ENCODE measurements around the gene CAST. TPM values are rescaled to one million over a fixed set of nuclear protein-coding genes. Genes with fewer than 3 reads are reported as not detected.

The CAST gene
- total RNA-seq, 2 experiments from 2014 or later = 170 to 179 TPM

DNA sequence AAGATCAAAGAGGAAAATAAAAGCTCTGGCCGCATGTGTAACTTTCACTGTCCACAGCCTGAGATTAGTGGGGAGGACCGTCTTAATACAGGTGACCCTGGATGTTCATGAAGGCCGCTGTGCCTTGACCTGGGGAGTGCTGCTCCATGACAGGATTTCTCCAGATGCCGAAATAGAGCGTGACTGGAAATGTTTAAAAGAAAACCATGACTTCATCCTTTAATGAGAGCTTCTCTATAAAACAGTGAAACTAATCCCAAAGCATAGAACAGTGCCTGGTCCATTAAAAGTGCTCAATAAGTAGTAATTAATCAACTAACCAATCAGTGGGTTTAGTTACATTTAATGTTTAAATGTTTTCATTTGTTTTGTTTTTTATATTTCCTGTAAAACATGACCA lies 82.8 kb downstream of the CAST start:
- Mint-ChIP-seq H3K27ac (no peak overlapping the region), H3K4me3 (no peak overlapping the region), H3K9me3 (no peaks in the 10 kb centered on the region), H3K27me3 (no peaks in the 10 kb centered on the region), H3K4me1 (peaks cover 4% of the 10 kb centered on the region), H3K36me3 (ENCODE audit: low read depth) (peaks cover 84% of the 10 kb centered on the region)
- no peak for DNase-seq
- ChIA-PET POLR2A (no interaction called here), CTCF (interaction anchor here (0.8 to 1.7 kb wide), 3 partner anchors 15 to 133 kb away, joined by 3 to 5 read pairs (median 3); no protein-coding TSS in a partner anchor)

DNA sequence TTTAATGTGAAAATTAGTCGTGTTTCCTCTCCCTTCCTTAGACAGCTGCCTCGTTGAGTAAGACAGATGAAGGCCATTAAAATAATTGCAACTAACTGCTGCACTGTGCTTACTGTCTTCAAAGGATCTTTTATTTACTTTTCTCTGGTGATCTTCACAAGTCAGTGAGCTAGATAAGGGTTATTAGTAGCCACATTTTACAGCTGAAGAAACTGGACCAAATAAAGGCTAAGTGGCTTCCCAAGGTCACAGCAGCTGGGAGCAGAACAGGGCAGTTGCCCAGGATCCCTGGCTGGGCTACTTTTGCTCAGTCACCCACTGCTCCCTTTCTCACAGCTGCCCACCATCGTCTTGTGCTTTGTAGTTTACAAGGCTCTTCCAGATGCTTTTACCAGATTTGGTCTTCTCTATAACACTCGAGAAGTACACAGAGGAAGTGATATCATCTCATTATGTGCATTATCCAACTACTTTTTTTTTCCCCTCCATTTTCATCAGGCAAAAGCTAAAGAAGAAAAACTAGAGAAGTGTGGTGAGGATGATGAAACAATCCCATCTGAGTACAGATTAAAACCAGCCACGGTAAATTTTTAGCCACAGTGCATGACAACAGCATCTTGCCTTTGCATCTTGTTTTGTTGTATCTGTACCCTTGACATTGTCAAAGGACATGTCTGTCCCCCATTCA lies 83.8 kb downstream of the CAST start:
- Mint-ChIP-seq H3K9me3 (no peaks in the 10 kb centered on the region), H3K4me3 (no peak overlapping the region), H3K36me3 (ENCODE audit: low read depth) (peaks cover 77% of the 10 kb centered on the region), H3K27ac (no peak overlapping the region), H3K4me1 (peaks cover 4% of the 10 kb centered on the region), H3K27me3 (no peaks in the 10 kb centered on the region)
- ChIA-PET CTCF (interaction anchor here (1.4 to 1.7 kb wide), 2 partner anchors 16 to 132 kb away, joined by 3 to 5 read pairs; no protein-coding TSS in a partner anchor), POLR2A (no interaction called here)
- DNase-seq = no peak

DNA sequence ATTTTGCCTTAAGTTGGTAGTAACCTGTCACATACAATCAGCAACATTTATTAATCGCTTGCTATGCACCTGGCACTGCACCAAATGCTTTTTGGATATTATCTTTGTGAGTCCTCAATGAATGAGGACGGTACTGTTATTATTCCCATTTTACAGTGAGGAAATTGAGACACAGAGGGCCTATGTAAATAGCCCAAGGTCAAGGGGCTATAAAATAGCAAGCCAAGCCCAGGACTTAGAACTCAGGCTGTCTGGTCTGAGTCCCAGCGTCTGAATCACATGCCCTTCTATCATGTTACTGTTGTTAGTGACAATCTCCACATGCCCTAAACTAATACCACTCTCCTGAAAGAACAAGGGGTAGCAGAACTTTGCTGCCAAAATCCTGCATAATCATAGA lies 85.5 kb downstream of the CAST start:
- Mint-ChIP-seq H3K36me3 (ENCODE audit: low read depth) (peaks cover 68% of the 10 kb centered on the region), H3K9me3 (no peaks in the 10 kb centered on the region), H3K4me3 (no peak overlapping the region), H3K27ac (no peak overlapping the region), H3K27me3 (no peaks in the 10 kb centered on the region), H3K4me1 (peaks cover 4% of the 10 kb centered on the region)
- ChIA-PET CTCF (no interaction called here), POLR2A (no interaction called here)
- DNase-seq = no peak

DNA sequence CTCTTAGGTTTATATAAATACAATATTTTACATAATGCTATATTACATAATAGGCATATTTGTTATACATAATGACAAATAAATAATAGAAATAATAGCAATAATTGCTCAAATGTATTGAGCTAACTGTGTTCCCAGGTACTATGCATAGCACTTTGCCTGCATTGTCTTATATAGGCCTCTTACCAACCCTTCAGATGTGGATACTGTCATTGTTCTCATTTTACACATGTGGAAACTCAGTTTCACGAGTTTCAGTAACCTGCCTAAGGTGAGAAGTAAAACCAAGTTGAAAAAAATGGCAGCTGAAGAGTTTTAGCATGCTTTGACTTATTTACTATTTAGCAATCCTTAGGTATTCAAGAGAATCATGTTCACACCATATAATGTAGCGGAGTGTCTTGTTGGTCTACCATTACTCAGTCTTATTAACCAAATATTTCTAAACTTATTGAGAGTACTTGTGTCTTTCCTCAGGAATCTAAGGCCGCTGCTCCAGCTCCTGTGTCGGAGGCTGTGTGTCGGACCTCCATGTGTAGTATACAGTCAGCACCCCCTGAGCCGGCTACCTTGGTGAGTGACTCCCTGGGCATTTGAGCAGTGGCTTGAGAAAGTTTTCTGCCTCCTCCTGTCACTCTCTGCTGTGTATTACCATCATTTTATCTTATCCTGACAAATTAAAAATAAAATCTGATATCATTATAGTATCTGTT lies 88.1 kb downstream of the CAST start:
- POLR2A ChIA-PET = no interaction called here

DNA sequence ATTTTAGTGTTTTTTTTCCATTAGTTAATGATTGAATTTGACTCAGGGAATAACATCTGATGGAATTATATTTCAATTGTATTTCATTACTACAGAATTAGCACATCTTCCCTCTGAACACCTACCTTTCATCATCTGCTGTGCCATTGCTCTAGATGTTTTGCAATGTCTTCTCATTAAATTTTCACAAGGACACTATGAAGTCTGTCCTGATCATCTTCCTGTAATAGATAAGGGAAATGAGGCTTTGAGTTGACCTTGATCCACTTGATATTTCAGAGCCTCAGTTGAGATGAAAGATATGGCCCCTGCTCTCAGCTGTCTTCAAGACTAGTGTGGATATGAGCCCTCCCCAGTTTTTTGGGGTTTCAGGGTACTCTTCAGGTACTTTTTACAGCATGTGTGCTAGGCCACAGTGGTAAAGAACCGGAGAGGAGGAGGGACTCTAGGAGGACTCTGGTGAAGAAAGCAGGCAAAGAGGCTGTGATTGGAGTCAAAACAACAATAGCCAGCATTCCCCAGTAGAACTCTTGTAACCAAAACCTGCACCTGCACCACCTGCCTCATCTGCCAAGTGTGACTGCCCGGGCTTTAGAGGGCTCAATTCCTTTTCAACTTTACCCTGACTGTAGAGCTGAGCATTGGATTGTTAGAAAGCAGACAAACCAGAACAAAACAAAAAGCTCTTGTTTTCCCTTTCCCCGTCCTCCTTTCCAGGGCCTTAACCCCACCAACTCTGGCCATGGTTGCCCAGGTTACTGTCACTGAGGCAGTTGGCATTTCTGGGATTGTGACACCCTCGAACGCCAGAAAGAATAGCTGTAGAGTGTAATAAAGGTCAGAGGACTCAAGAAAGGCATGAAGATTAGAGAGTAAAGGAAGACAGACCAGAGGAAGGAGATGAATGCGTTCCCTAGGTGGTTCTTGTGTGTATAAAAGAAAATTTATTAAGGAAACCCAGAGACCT lies 89.3 kb downstream of the CAST start:
- no peak for DNase-seq
- Mint-ChIP-seq H3K9me3 (no peaks in the 10 kb centered on the region), H3K36me3 (ENCODE audit: low read depth) (peaks cover 58% of the 10 kb centered on the region), H3K4me1 (no peaks in the 10 kb centered on the region), H3K27ac (no peak overlapping the region), H3K27me3 (no peaks in the 10 kb centered on the region), H3K4me3 (no peak overlapping the region)
- ChIA-PET CTCF (interaction anchor here (0.6 to 2.7 kb wide), 28 partner anchors 9 to 413 kb away, joined by 3 to 32 read pairs (median 6); partner anchors contain the start of gene LIX1), POLR2A (interaction anchor here (1.3 kb wide), 1 partner anchor 56 kb away, joined by 5 read pairs; the partner anchor contains the start of gene ERAP1)

More for the DNA sequence above, 88.1 kb downstream of the CAST start:
- H3K9me3 Mint-ChIP-seq = no peaks in the 10 kb centered on the region
- H3K27ac Mint-ChIP-seq = no peak overlapping the region
- CTCF ChIA-PET = interaction anchor here (1.0 to 2.3 kb wide), 3 partner anchors 136 to 413 kb away, joined by 4 to 7 read pairs (median 4); no protein-coding TSS in a partner anchor
- H3K36me3 Mint-ChIP-seq (ENCODE audit: low read depth) = peaks cover 65% of the 10 kb centered on the region
- DNase-seq = no peak
- H3K4me3 Mint-ChIP-seq = no peak overlapping the region
- no peaks in the 10 kb centered on the region for H3K27me3 Mint-ChIP-seq
- H3K4me1 Mint-ChIP-seq = no peaks in the 10 kb centered on the region

DNA sequence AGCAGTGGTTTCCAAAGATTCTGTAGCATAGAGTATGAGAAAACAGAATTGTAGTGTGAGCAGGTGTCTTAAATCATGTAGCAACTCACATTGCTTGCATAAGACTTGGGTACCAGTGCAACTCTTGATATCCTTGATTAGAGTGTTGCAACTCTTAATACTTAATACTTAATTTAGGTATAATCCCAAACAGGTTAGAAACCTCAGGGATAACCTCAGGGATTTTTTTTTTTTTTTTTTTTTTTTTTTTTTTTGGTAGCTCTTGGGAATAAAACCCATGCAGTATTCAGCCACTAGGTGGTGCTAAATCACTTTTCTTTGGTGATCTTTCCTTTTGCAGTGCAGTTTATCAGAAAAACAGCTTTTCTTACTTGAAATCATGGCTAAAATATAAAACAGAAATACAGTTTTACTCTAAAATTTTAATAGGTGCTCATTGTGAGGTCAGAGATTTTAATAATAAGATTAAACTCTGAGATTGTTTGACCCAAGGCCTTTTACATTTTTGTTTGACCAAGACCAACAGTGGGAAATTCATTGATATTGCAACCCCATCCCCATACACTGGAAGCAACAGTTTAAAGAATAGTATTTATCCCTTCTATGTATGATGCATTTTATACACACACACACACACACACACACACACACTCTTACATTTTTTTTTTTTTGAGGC lies 90.3 kb downstream of the CAST start:
- Mint-ChIP-seq H3K4me3 (no peak overlapping the region), H3K36me3 (ENCODE audit: low read depth) (peaks cover 59% of the 10 kb centered on the region), H3K27me3 (no peaks in the 10 kb centered on the region), H3K27ac (no peak overlapping the region), H3K9me3 (no peaks in the 10 kb centered on the region), H3K4me1 (no peaks in the 10 kb centered on the region)
- no peak for DNase-seq
- POLR2A ChIA-PET = interaction anchor here (1.1 to 1.5 kb wide), 4 partner anchors 10 to 409 kb away, joined by 3 to 5 read pairs (median 3); partner anchors contain the start of gene ERAP1
- CTCF ChIA-PET = interaction anchor here (0.6 to 2.7 kb wide), 39 partner anchors 10 to 1091 kb away, joined by 3 to 32 read pairs (median 5); partner anchors contain the start of gene LIX1

DNA sequence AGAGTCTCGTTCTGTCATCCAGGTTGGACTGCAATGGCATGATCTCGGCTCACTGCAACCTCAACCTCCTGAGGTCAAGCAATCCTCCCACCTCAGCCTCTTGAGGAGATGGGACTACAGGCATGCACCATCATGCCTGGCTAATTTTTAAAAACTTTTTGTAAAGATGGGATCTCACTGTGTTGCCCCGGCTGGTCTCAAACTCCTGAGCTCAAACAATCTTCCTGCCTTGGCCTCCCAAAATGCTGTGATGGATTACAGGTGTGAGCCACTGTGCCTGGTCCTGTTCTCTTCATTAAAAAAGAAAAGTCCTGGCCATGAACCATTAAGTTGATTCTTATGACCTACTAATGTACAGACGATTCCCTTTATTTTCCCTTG lies 90.8 kb downstream of the CAST start:
- Mint-ChIP-seq H3K27me3 (no peaks in the 10 kb centered on the region), H3K27ac (no peak overlapping the region), H3K9me3 (no peaks in the 10 kb centered on the region), H3K4me1 (no peaks in the 10 kb centered on the region), H3K36me3 (ENCODE audit: low read depth) (peaks cover 58% of the 10 kb centered on the region), H3K4me3 (no peak overlapping the region)
- CTCF ChIA-PET = interaction anchor here (0.6 to 2.7 kb wide), 32 partner anchors 10 to 1092 kb away, joined by 3 to 32 read pairs (median 5); partner anchors contain the start of gene LIX1
- no peak for DNase-seq
- POLR2A ChIA-PET = interaction anchor here (1.1 to 1.5 kb wide), 4 partner anchors 10 to 409 kb away, joined by 3 to 5 read pairs (median 3); partner anchors contain the start of gene ERAP1

DNA sequence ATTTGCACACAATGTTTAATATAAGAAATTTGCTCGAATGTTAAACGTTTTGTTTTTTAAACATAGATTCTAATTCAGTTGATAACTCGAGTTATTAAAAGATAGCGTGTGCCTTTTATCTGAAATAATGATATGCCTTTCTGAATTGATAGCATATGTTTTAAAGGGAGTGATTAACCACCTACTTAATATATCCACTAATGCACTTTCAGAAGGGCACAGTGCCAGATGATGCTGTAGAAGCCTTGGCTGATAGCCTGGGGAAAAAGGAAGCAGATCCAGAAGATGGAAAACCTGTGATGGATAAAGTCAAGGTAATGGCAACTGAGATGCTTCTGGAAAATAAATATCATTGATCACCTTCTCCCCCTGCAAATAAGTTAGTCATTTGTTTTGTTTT lies 91.7 kb downstream of the CAST start:
- H3K27me3 Mint-ChIP-seq = no peaks in the 10 kb centered on the region
- H3K27ac Mint-ChIP-seq = no peak overlapping the region
- POLR2A ChIA-PET = interaction anchor here (1.1 kb wide), 1 partner anchor 54 kb away, joined by 3 read pairs; the partner anchor contains the start of gene ERAP1
- H3K9me3 Mint-ChIP-seq = no peaks in the 10 kb centered on the region
- peaks cover 61% of the 10 kb centered on the region for H3K36me3 Mint-ChIP-seq (ENCODE audit: low read depth)
- no peak for DNase-seq
- no peak overlapping the region for H3K4me3 Mint-ChIP-seq
- H3K4me1 Mint-ChIP-seq = no peaks in the 10 kb centered on the region
- CTCF ChIA-PET = interaction anchor here (1.1 to 1.6 kb wide), 2 partner anchors 143 to 408 kb away, joined by 4 read pairs; no protein-coding TSS in a partner anchor

DNA sequence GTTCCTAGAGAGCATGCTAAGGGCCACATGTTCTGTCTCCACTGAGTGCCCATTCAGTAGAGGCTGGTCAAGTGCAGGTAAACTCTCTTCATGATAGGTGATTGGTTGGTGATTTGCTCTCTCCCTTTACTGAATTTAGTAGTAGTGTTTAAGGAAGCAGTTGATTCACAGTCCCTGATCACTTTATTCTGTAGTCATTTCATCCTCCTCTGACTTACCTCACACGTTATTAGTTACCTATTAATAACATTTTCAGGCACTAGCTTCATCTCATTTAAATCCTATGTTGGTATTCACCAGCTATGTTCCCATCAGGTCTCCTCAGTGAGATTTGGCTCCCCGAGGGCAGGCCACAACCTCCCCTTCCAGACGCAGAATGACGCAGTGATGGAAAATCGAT lies 93.7 kb downstream of the CAST start:
- ChIA-PET CTCF (no interaction called here), POLR2A (no interaction called here)
- Mint-ChIP-seq H3K4me3 (no peak overlapping the region), H3K9me3 (no peaks in the 10 kb centered on the region), H3K36me3 (ENCODE audit: low read depth) (peaks cover 55% of the 10 kb centered on the region), H3K4me1 (no peaks in the 10 kb centered on the region), H3K27me3 (no peaks in the 10 kb centered on the region), H3K27ac (no peak overlapping the region)
- no peak for DNase-seq

DNA sequence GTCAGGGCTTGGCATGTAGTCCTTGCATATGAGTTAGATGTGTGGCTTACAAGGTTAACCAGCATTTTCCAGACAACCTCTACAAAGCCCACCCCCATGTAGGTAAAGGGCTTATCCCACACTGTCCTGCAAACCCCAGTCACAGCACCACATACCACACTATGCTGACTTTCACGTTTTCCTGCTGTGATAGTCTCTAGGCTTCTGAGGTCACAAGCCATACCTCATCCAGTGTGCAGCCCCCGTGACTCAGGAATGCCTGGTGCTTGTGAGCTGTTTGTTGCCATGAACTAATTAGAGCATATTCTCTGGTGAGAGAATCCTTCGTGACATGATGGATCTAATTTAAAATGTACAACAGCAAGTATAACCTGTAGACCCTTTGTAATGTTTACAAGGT lies 94.8 kb downstream of the CAST start:
- H3K27me3 Mint-ChIP-seq = no peaks in the 10 kb centered on the region
- no peaks in the 10 kb centered on the region for H3K9me3 Mint-ChIP-seq
- H3K27ac Mint-ChIP-seq = no peak overlapping the region
- no peak for DNase-seq
- ChIA-PET CTCF (no interaction called here), POLR2A (interaction anchor here (1.3 kb wide), 1 partner anchor 14 kb away, joined by 3 read pairs; no protein-coding TSS in a partner anchor)
- H3K4me1 Mint-ChIP-seq = no peaks in the 10 kb centered on the region
- no peak overlapping the region for H3K4me3 Mint-ChIP-seq
- peaks cover 50% of the 10 kb centered on the region for H3K36me3 Mint-ChIP-seq (ENCODE audit: low read depth)

DNA sequence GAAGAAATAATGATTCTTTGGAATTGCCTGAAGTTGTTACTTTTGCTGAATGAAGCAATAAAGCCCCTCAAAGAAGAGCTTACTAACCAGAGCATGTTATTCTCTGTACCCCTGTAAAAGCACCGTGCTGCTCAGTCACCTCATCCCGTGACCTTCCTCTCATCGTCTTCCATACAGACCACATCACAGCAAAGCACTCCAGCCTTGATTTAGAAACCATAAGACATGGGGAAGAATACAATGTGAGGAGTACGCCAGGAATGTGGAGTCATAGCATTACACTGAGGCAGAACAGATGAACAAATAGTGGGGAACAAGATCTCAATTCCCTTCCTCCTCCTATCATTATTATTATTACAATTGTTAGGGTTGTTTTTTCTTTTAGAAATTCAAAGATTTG lies 96.4 kb downstream of the CAST start:
- Mint-ChIP-seq H3K4me3 (no peak overlapping the region), H3K27me3 (no peaks in the 10 kb centered on the region), H3K36me3 (ENCODE audit: low read depth) (peaks cover 52% of the 10 kb centered on the region), H3K4me1 (no peaks in the 10 kb centered on the region), H3K9me3 (no peaks in the 10 kb centered on the region), H3K27ac (no peak overlapping the region)
- ChIA-PET CTCF (interaction anchor here (1.0 kb wide), 1 partner anchor 22 kb away, joined by 3 read pairs; no protein-coding TSS in a partner anchor), POLR2A (no interaction called here)
- DNase-seq = no peak

DNA sequence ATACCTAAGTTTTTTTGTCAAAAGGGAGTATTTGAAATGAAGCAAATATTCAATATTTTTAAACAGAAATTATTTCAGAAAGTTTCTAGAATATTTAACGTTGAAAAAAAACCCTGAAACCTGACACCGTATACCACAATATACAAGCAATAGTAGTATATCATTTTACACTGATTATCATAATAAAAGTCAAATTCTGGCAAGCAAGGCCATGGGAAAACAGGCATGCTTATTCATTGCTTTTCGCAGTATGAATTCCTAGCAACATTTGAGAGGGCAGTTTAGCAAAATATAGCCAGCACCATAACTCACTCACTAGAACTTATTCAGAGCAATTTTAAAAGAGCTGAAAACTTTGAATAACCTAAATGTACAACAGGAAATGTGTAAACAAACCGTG lies 99.4 kb downstream of the CAST start:
- Mint-ChIP-seq H3K9me3 (no peaks in the 10 kb centered on the region), H3K27me3 (no peaks in the 10 kb centered on the region), H3K4me3 (no peak overlapping the region), H3K4me1 (no peaks in the 10 kb centered on the region), H3K36me3 (ENCODE audit: low read depth) (peaks cover 51% of the 10 kb centered on the region), H3K27ac (no peak overlapping the region)
- ChIA-PET POLR2A (no interaction called here), CTCF (interaction anchor here (1.0 to 4.1 kb wide), 3 partner anchors 9 to 400 kb away, joined by 3 to 32 read pairs (median 3); no protein-coding TSS in a partner anchor)
- no peak for DNase-seq

All from activated CD4-positive, alpha-beta memory T cell treated with anti-CD3 and anti-CD28 coated beads, Interleukin-2, amount 10 ng/mL, durations not matched to agents 7 days and 5 days (primary cell).